Measurements from ENCODE around the gene SSBP4. TPM values are rescaled to one million over a fixed set of nuclear protein-coding genes. Genes with fewer than 3 reads are reported as not detected.

The SSBP4 gene
- total RNA-seq, 1 donor from 2014 or later: 119 TPM

DNA sequence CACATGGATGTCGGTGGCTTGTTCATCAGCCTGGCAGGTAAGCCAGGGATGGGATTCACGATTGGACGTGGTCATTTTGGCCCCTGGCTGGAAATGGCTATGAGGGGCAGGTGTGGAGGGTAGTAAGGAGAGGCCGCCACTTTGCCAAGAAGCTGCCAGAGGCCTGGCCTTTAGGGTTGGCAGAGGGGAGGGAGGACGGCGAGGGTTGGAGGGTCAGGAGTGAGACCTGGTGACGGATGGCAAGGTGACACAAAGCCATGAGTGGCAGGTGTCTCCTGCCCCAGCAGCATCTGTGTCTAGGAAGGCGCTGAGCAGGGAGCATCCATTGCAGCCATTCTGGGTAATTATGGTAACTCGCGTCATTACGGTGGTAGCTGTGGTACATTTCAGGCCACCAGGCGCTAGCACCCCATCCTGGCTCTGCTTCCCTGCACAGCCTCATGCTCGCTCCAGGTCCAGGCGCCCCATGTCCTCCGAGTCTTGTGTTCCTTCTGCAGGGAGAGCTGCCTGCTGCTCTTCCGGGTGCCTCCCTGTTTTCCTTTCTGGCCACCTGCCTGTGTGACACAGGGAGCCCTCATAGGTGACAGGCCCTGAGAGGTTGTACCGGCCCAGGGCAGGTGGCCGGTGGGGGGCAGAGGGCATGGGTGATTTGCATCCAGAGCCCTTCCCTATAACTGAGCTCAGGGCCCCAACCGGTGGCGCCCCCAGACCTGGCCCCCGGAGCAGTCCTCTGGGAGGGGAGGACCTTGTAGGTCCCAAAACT lies 4.2 kb downstream of the SSBP4 start:
- no peak for DNase-seq (ENCODE audit: low read depth)
- TF ChIP-seq, protein P1, sequence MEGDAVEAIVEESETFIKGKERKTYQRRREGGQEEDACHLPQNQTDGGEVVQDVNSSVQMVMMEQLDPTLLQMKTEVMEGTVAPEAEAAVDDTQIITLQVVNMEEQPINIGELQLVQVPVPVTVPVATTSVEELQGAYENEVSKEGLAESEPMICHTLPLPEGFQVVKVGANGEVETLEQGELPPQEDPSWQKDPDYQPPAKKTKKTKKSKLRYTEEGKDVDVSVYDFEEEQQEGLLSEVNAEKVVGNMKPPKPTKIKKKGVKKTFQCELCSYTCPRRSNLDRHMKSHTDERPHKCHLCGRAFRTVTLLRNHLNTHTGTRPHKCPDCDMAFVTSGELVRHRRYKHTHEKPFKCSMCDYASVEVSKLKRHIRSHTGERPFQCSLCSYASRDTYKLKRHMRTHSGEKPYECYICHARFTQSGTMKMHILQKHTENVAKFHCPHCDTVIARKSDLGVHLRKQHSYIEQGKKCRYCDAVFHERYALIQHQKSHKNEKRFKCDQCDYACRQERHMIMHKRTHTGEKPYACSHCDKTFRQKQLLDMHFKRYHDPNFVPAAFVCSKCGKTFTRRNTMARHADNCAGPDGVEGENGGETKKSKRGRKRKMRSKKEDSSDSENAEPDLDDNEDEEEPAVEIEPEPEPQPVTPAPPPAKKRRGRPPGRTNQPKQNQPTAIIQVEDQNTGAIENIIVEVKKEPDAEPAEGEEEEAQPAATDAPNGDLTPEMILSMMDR (conservative IDR thresholded peaks at IDR 0.05; ENCODE audit: low read depth, low read length): no peak

DNA sequence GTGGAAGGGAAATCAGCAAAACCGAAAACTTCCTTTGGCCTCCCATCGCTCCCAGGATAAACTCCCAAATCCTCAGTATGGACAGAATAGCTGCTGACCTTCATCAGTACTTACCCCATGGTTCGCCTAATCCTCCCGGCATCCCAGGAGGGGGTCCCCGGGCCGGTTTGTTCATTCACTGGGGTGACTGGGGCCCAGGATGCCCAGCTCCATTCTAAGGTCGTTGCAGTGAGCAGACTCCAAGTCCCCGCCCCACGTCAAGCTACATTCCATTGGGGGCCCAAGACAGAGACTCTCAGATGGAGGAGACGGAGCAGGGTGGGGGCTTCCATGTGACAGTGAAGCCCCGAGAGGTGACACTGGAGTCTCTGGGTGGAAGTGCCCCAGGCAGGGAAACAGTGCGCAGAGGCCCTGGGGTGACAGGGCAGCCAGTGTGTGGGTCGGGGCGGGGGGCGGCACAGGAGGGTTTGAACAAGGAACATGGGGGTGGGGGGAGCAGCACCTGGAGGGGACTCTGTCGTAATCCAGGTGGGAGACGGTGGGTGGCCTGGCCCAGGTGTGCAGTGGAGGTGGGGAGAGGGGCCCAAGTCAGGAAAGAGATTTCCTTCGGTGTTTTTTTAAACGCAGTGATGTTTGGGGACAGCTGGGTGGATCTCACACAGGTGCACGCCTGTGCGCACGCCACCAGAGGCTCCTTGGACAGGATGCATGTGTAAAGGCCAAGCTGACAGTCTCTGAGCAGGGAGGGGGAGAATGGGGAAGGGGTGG lies 5.1 kb downstream of the SSBP4 start:
- H3K4me3 ChIP-seq (ENCODE audit: low read depth, low read length): no peak overlapping the region
- DNase-seq (ENCODE audit: low read depth): no peak
- TF ChIP-seq, protein P1 (conservative IDR thresholded peaks at IDR 0.05; ENCODE audit: low read depth, low read length): no peak

More for the DNA sequence above, 4.2 kb downstream of the SSBP4 start:
- H3K4me3 ChIP-seq (ENCODE audit: low read depth, low read length): no peak overlapping the region

DNA sequence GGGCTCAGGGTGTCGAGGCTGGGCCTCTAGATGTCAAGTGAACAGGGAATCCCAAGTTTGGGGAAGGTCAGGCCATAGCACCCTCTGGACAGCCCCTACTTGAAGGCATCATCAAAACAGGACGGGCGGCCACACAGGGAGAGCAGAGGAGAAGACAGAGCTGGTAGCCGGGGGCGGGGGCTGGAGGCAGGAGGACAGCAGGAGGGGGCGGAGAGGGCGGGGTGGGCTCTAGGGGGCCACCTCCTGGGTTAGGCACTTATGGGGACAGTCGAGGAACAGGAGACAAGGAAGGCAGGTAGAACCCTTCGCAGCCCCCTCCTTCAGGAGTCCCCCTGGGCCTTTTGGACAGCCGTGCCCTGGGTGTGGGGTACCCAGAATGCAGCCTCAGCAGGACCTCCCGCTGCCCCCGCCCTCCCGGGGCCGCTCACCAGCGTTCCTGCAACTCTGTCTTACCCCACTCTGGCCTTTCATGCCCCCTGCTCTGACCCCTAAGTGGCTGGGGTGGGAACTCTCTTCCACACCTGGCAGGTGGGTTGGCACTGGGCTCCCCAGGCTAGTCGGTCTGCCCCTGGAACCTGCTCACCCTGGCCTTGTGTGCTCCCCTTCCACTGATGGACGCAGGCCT lies 5.8 kb downstream of the SSBP4 start:
- no peak for DNase-seq (ENCODE audit: low read depth)
- TF ChIP-seq, protein P1 (conservative IDR thresholded peaks at IDR 0.05; ENCODE audit: low read depth, low read length): no peak
- no peak overlapping the region for H3K4me3 ChIP-seq (ENCODE audit: low read depth, low read length)

DNA sequence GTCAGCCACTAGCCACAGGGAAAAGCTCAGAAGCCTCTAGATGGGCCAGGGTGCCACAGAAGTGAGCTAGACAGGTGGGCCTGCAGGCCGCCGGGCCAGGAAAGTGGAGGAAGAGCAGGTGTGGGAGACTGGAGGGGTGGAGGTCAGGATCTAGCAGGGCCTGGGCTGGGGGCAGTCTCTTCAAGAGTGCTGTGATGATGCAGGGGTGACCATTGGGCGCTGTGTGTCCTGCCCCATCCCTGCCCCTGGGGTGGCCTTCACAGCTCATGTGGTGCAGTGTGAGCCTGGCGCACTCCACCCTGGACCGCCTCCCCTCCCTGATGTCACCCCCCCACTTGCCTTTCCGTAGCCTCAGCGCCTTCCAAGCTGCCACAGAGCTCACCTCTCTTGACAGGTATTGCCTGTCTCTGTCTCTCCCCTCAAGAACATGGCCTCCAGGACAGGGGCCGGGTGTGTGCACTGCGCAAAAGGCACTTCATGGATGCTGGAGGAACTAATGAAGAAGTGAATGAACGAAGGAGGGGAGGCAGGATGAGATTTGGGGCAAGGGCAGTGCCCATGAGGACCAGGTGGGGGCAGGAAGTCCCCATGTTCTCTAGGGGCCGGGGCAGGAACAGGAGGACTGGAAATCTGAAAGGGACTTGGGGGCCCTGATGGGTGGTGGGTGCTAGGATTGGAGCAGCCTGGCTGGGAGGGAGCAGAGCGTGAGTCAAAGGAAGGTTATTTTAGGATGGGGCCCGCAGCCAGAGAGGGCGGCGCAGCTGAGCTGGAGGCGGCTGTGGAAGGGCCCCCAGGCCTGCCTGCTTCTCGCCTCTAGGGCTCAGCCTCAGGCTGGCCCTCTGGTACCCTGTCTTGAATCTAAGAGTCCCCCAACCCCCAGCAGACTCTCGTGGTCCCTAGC lies 6.6 kb downstream of the SSBP4 start:
- no peak for DNase-seq (ENCODE audit: low read depth)
- TF ChIP-seq, protein P1 (conservative IDR thresholded peaks at IDR 0.05; ENCODE audit: low read depth, low read length): no peak
- no peak overlapping the region for H3K4me3 ChIP-seq (ENCODE audit: low read depth, low read length)

DNA sequence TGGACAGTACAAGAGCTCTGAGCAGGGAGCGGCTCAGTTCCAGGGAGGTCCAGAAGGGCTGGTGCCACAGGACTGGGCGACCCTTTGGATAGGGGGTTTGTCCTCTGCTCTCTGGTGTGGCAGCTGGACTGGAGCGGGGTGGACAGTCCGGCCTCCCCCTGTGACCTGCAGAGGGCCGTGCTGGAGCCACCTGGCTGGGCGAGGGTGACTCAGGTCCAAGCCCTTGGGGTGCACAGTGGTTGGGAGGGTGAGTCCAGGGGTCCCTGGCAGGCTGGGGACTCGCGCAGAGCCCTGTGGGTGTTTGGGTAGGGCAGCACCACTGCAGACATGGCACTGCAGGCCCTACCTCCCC lies 7.2 kb downstream of the SSBP4 start:
- no peak for DNase-seq (ENCODE audit: low read depth)
- TF ChIP-seq, protein P1 (conservative IDR thresholded peaks at IDR 0.05; ENCODE audit: low read depth, low read length): no peak
- no peak overlapping the region for H3K4me3 ChIP-seq (ENCODE audit: low read depth, low read length)

DNA sequence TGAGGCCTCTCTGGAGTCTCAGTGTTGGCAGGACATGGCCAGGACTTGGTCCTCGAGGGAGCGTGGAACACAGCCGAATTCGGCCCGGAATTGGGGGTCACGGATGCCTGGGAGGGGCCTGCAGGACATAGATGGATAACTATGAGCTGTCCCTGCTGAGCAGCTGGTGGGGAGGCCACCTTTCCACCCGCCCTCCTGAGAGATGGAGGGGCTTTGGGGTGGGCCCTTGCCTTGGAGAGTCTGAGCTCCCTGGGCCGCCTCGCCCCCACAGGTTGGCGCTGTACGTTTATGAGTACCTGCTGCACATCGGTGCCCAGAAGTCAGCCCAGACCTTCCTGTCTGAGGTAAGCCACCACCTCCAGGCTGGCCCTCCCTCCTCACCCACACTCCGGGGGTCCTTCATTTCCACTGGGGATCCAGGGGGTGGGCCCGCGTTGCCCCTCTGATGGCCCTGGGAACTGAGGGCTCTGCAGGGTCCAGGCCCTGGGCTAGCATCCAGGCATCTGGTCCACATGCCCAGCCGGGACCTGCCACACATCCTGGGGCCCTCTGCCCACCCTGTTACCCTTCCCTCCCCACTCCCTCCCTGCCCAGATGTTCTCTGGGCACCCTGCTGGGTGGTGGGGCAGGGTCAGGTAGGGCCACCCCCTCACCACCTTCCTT lies 8.0 kb downstream of the SSBP4 start:
- no peak for DNase-seq (ENCODE audit: low read depth)
- H3K4me3 ChIP-seq (ENCODE audit: low read depth, low read length): no peak overlapping the region
- TF ChIP-seq, protein P1 (conservative IDR thresholded peaks at IDR 0.05; ENCODE audit: low read depth, low read length): no peak

Data from epithelial cell of proximal tubule (primary cell).